Lower leg skin (tissue), 4 donors: ENCODE results near the gene RNF157. TPM values are rescaled to one million over a fixed set of nuclear protein-coding genes. Genes with fewer than 3 reads are reported as not detected.

Experiments used
- DNase-seq, 2 donors: peaks; one replicate each; pipeline ENCODE4 v3.0.0-alpha.2; 2019; ENCODE audit warnings: low spot score in 2 of 2
- H3K4me3 ChIP-seq: fragments of 200-600 bp; sonication (generic); 2 replicates; pipeline ENCODE4 v1.5.1; 2017; ENCODE audit warnings: mild to moderate bottlenecking, low read depth; ENCODE audit not compliant: poor library complexity, severe bottlenecking
- CTCF ChIP-seq, 3 donors: fragments of 450-650 bp; IDR thresholded peaks; one replicate each; pipeline ENCODE4 v1.5.1; 2016; ENCODE audit warnings: antibody characterized with exemption in 3 of 3, mild to moderate bottlenecking in 3 of 3, moderate library complexity in 2 of 3
- POLR2A ChIP-seq, 2 donors: fragments of 450-650 bp; IDR thresholded peaks; one replicate each; pipeline ENCODE4 v1.6.1; 2016 to 2017; ENCODE audit warnings: antibody characterized with exemption in 2 of 2, mild to moderate bottlenecking in 1 of 2, moderate library complexity in 1 of 2
- WGBS, 2 donors: methylation state at CpG; one replicate each; pipeline ENCODE4 v1.1.5; 2018; 5-methylcytosine and 5-hydroxymethylcytosine counted together
- intact Hi-C: fragments of 100-400 bp; cut with DNase I; formaldehyde crosslinking; loops from one replicate; pipeline ENCODE4 v1.15.0; 2023; ENCODE audit warnings: low total_unique reads
- total RNA-seq, 4 donors: library from RNA; depleted of rRNA; stranded (reverse); fragments of >200 nt; gene quantifications; one replicate each; pipeline ENCODE4 v1.1.0, GENCODE V29; 2016

Gene RNF157
- total RNA-seq, 4 donors from 2014 or later = 0.83 to 2.4 (median 1.4) TPM

DNA sequence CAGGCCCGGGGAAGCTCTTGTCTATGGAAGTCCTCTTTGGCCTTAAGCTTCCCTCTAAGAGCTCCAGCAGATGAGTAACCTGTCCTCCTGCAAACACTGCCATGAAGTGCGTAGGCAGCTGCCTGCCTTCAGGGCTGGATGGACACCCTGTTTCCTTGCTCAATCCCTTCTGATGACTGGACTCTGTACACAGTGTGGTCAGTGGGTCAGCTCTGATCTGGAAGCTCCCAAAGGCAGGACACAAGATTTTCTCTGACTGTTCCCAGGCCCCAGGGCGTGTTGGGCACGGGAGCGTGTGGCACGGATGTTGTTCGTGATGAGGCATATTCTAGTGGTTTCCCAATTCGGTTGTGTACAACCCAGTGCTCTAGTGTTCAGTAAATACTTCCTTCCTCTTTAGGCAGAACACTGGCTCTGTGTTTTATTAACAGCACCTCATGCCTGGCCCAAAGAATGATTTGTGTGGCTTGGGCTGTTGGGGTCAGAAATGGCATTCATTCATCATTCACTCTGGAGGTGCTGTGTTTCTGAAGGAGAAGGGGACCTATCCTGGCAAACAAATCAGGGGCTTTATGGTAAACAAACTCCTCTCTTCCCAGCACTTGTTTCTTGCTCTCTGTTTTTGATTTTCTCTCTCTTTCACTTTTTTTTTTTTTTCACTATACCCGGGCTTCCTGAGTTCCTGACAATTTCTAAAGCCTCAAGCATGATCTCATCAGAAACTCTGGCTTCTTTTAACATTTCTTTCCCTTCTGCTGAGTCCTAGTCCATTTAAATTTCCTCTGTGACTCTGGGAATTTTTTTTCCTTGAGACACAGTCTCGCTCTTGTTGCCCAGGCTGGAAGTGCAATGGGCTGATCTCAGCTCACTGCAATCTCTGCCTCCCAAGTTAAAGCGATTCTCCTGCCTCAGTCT, 12.0 kb upstream of the RNF157 start:
- WGBS, 2 donors = 29 to 45% methylated on average over 11 of the region's 11 CpGs
- TF ChIP-seq CTCF (IDR thresholded peaks at IDR 0.05) (no peak), POLR2A (IDR thresholded peaks at IDR 0.05) (no peak)
- H3K4me3 ChIP-seq = no peak overlapping the region
- intact Hi-C loops = no loop called here
- DNase-seq = peak; percentile 81 to 93

DNA sequence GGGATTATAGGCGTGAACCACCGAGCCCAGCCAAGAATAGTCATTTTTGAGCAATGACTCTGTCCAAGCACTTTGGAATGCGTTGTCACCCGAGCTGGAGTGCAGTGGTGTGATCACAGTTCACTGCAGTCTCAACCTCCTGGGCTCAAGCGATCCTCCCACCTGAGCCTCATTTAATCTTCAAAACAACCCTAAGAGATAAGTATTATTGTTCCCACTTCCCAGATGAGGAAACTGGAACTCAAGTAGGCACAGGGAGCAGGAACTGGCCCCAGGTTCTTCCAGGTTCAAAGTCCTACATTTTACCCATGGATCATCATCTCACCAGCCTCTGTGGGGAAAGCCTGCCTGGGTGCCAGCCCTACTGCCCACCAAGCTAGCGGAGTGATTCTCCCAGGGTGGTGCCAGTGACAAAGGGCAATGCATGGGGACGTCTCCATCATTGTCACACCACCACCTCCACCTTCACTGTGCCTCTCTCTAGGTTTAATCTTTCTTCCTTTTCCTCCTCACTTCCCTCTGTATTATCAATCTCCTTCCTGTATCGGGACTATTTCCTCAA, 11.3 kb upstream of the RNF157 start:
- WGBS, 2 donors = 84 to 90% methylated on average over 8 of the region's 8 CpGs
- intact Hi-C loops = no loop called here
- peak in 1 of 2 donors; percentile 56 for DNase-seq
- TF ChIP-seq POLR2A (IDR thresholded peaks at IDR 0.05) (no peak), CTCF (IDR thresholded peaks at IDR 0.05) (no peak)
- H3K4me3 ChIP-seq = no peak overlapping the region

DNA sequence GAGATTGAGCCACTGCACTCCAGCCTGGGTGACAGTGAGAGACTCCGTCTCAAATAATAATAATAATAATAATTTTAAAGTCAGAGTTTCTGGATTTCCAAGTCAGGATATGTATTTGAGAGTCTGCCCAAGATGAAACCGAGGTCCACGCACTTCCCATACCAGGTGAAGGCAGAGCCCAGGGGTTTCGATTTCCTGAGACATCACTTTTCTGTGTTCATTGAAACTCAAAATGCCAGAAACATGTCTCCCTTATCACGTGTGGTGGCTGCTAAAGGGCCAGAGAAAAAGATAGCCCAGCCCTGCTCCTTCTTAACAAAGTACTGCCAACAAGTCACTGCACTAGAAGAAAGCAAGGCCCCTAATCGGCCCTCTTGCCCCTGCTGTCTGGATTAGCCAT, 9.8 kb upstream of the RNF157 start:
- DNase-seq = peak in 1 of 2 donors; percentile 42
- intact Hi-C loops = no loop called here
- WGBS, 2 donors = 90 to 91% methylated on average over 6 of the region's 6 CpGs
- H3K4me3 ChIP-seq = no peak overlapping the region
- no peak for TF ChIP-seq POLR2A (IDR thresholded peaks at IDR 0.05)
- no peak for TF ChIP-seq CTCF (IDR thresholded peaks at IDR 0.05)

GRCh38 chr17:76248013-76248782, 7.9 kb upstream of the RNF157 start:
- 67% methylated on average over 11 of the region's 11 CpGs for WGBS, 2 donors
- intact Hi-C loops = no loop called here
- no peak overlapping the region for H3K4me3 ChIP-seq
- TF ChIP-seq POLR2A (IDR thresholded peaks at IDR 0.05) (no peak), CTCF (IDR thresholded peaks at IDR 0.05) (no peak)
- DNase-seq = peak in 1 of 2 donors; percentile 63

DNA sequence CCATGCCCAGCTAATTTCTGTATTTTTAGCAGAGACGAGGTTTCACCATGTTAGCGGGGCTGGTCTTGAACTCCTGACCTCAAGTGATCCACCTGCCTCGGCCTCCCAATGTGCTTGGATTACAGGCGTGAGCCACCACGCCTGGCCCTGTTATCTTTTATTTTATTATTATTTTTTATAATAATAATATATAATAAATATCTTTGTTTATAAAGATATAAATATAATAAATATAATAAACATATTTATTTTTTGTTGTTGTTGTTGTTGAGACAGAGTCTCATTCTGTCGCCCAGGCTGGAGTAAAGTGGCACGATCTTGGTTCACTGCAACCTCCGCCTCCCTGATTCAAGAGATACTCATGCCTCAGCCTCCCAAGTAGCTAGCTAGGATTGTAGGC, 7.0 kb upstream of the RNF157 start:
- H3K4me3 ChIP-seq = no peak overlapping the region
- 92 to 93% methylated on average over 8 of the region's 8 CpGs for WGBS, 2 donors
- TF ChIP-seq POLR2A (IDR thresholded peaks at IDR 0.05) (no peak), CTCF (IDR thresholded peaks at IDR 0.05) (no peak)
- no peak for DNase-seq
- intact Hi-C loops = no loop called here
